GM18519 (cell line): ENCODE measurements around the gene TMEM218.

Experiments used
- ATAC-seq: cut with Tn5 transposase; IDR thresholded peaks from one replicate; pipeline ENCODE4 v1.9.1; 2021; ENCODE audit warnings: mild to moderate bottlenecking, moderate library complexity; ENCODE audit not compliant: unreplicated experiment, low FRiP score

The TMEM218 gene

DNA sequence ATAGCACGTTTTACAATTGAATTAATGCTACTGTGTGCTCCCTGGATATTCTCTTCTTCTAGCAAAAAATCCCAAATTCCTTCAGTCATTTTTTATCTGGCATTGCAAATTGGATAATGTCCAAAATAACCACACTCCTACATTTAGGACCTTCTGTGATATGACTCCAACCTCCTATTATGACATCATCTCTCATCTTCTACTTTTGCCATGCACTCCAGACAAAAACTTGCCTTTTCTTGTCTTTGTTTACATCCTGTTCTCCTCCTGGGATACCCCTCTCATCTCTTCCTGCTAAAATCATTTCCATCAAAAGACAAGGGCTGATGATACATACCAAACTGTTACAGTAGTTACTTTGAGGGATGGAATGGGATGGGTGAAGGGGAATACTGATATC, 20.6 kb upstream of the TMEM218 start:
- ATAC-seq, result no peak

- no peak for ATAC-seq
Observed at GRCh38 chr11:125129316-125129993, 18.0 kb upstream of the TMEM218 start.

DNA sequence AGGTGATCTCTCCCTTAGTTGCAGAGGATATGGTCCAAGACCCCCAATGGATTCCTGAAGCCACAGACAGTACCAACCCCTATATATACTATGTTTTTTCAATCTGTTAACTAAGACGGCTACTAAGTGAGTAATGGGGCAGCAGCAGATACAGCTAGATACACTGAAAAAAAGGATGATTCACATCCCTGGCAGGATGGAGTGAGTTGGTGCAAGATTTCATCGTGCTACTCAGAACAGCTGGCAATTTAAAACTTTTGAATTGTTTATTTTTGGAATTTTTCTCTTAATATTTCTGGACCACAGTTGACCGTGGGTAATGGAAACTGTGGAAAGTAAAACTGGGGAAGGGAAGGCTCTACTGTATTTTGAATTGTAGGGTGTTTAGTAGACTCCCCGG, 17.0 kb upstream of the TMEM218 start:
- ATAC-seq, result no peak

DNA sequence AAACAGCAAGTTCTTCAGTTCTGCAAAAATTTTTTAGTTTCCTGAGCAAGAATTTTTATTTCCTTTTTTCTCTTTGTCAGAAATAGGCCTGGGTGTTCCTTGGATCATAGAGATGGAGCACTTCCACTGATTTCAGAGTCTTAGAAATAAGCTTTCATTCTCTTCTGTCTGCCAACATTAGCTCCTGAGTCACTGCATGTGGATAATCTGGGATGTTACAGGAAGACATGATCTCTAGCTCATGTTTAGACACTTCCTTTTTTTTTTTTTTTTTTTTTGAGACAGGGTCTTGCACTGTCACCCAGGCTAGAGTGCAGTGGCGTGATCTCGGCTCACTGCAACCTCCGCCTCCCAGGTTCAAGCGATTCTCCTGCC, 13.2 kb upstream of the TMEM218 start:
- ATAC-seq, result no peak

GRCh38 chr11:125123947-125124617, 12.7 kb upstream of the TMEM218 start:
- no peak for ATAC-seq

DNA sequence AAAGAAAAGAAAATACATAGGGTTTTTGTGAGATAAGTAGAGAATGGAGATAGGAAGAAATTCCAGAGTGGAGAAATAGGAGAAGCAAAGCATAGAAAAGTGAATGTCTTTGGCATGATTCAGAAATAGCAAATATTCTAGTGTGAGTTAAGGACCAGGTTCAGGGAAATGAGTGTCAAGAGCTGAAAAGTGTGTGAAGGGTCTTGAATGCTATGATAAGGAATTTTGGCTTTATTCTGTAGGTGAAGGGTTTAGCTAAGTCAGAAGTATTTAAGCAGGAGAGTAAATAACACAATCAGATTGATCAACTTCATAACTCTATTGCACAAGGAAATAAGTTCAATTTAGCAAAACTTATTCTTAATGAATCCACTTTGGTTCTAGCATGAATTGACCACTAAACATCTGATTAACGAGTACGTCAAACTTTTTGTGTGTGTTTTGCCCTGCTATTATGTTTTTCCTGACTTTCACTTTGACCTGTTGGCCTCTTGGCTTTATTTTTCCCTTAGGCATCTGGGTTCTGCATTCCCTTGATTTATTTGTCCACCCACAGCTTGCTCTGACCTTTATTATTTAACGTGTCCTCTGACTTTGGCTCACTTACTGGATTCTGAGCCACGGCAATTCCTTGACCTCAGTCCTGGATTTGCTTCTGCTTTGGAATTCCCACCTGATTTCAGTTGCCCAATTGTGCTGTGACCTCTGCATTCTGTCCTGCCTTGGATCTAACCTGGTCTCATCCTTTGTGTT, 11.9 kb upstream of the TMEM218 start:
- ATAC-seq, result no peak

DNA sequence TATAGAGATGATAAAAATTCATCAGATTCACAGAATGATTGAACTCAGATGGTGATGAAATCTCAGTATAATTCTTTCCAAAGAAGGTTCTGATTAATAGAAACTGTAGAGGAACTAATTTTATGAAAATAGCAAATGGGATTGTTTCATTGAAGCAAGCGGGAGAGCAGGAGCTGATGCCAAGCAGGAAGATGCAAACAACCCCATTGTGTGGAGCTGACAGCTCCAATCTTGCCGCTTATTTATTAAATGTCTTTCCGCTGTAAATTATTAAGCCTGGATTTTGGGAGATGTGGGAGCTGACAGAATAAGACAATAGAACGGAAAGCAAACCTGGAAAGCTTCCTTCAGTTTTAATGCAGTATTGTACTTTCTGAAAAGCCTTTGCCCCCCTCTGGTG, 6.0 kb upstream of the TMEM218 start:
- no peak for ATAC-seq

- no peak for ATAC-seq
Observed at GRCh38 chr11:125114518-125114917, 3.1 kb upstream of the TMEM218 start.

- no peak for ATAC-seq
Observed at GRCh38 chr11:125112208-125112604, 780 bp upstream of the TMEM218 start.

DNA sequence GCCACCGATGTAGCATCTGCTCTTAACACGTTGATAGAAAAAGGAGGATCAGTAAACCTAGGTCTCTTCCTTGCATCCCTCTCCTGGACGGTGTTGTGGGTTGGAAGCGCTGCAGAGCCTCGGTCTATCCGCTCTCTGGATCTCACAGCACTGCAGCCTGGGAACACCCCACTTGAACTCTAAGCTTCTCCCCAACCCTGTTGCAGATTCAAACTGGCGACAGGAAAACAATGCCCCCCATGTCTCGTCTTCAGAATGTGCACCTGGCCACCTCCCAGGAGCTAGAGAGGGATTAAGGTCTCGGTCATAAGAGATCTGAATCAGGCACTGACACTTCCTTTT, 454 bp downstream of the TMEM218 start:
- ATAC-seq, result no peak

GRCh38 chr11:125110506-125110905, 920 bp downstream of the TMEM218 start:
- ATAC-seq, result no peak

GRCh38 chr11:125108469-125108868, 3.0 kb downstream of the TMEM218 start:
- no peak for ATAC-seq

GRCh38 chr11:125105926-125106325, 5.5 kb downstream of the TMEM218 start:
- no peak for ATAC-seq

- ATAC-seq, result no peak
Observed at GRCh38 chr11:125102510-125102909, 8.9 kb downstream of the TMEM218 start.

DNA sequence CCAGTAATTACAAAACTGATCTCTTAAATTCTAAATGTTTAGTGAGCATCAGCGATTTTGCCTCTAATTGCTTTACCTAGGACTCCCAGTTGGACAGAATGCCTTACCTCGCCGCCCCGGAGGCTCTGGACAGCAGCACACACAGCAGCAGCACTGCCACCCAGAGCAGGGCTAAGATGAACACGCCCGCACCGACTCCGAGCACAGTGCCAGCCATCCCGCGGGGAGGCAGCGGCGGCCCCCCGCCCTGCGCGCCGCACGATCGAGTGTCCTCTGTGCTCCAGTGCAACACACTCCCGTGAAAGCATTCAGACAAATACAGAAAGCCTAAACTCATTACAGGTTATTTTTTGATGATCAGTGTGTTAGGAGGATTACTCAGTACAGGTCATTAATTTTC, 9.4 kb downstream of the TMEM218 start:
- no peak for ATAC-seq

DNA sequence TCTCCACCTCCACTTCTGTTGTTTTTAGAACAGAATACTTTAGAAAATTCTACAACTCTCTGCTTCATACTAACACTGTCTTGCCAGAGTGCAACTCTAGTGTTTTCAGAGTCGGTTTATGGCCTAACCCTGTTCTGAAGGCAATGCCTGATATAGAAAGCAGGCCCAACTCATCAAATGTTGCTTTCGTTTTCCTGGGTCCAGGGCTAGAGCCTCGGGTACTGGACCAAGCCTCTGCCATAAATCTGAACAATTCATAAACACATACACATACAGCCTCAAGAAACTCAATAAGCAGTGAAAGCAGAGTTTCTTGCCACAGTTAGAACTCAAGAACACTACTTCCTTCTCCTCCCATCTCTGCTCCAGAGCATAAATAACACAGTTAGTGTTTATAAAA, 9.8 kb downstream of the TMEM218 start:
- ATAC-seq, result no peak

- ATAC-seq, result no peak
Observed at GRCh38 chr11:125100136-125100535, 11.3 kb downstream of the TMEM218 start.

GRCh38 chr11:125094731-125095130, 16.7 kb downstream of the TMEM218 start:
- no peak for ATAC-seq

DNA sequence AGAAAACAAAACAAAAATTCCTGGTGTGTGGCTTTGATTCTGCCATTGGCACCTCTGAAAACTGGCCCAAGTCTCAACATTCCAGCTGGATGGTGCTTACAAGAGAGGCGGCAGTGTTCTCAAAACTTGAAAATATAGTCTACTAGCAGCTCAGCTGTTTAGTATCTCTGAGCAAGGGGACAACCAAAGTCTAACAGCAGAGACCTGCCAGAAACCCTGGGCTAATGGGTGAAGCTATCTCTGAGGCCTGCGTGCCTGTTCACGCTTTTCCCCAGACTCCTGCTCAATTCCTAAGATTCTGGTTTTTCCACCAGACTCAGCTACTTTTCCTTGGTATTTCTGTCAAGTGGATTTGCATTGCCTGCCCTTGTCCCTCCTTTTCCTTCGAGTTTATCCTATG, 17.9 kb downstream of the TMEM218 start:
- ATAC-seq, result no peak

DNA sequence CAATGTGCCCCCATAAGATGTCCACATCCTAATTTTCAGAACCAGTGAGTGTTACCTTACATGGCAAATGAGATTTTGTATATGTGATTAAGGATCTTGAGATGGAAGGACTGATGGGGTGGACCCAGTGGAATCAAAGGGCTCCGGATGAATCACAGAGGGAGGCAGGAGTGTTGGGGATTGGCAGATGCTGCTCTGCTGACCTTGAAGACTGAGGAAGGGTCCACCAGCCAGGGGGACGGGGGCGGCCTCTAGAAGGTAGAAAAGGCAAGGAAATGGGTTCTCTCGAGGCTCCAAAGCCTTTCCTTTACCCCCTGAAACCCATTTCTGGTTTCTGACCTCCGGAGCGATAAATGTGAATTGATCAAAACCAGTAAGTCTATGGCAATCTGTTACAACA, 18.8 kb downstream of the TMEM218 start:
- ATAC-seq, result no peak

DNA sequence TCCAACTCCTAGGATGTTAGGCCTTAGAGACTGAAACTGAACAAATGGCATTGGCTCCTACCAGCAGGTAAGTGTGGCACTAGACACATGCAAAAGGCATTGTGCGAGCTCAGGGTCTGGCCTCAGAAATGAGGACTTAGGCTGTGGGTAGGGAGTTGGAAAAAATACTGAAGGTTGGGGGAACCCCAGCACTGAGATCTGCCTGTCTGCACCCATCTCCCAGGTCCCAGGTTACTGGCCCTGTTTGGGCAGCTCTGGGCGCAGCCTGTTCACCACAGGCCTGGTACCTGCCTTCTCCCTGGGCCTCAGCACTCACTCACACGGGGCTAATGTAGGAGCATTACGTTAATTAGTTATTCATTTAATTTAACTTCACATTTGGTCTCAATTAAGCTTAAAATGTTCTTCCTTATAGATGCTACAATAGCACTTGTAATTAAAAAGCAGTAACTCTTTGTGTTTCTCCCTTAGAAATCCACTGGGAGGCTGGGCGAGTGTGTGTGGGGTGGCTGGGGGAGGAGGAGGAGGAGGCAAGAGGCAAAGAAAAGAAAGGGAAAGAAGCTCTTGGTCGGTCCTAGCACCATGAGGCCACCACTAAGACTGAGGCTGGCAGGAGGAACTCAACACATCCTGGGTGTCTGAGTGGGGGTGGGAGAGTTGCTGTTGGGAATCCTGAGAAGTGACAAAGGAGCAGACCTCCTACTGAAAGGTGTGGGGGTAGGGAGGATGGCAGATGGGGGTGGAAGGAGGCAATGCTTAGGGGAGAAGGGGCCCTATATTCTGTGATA, 19.4 kb downstream of the TMEM218 start:
- ATAC-seq, result no peak
